ENCODE data around the gene KIF21B.
A peak's percentile ranks its signal among the peaks of the same experiment; 100 is the strongest.

The KIF21B gene

GRCh38 chr1:201042779-201043461, 19.4 kb upstream of the KIF21B start:
- DNase-seq (ENCODE audit: low read depth) = peak; percentile 26

GRCh38 chr1:201041011-201041410, 17.5 kb upstream of the KIF21B start:
- DNase-seq (ENCODE audit: low read depth) = no peak

- no peak for DNase-seq (ENCODE audit: low read depth)
Observed at GRCh38 chr1:201039876-201040275, 16.4 kb upstream of the KIF21B start.

- DNase-seq (ENCODE audit: low read depth) = no peak
Observed at GRCh38 chr1:201039418-201039817, 15.9 kb upstream of the KIF21B start.

- no peak for DNase-seq (ENCODE audit: low read depth)
Observed at GRCh38 chr1:201038186-201038876, 14.8 kb upstream of the KIF21B start.

- no peak for DNase-seq (ENCODE audit: low read depth)
Observed at GRCh38 chr1:201036188-201036842, 12.8 kb upstream of the KIF21B start.

GRCh38 chr1:201034671-201035070, 11.2 kb upstream of the KIF21B start:
- no peak for DNase-seq (ENCODE audit: low read depth)

GRCh38 chr1:201032408-201032807, 8.9 kb upstream of the KIF21B start:
- no peak for DNase-seq (ENCODE audit: low read depth)

- no peak for DNase-seq (ENCODE audit: low read depth)
Observed at GRCh38 chr1:201028461-201028889, 5.0 kb upstream of the KIF21B start.

GRCh38 chr1:201026836-201027235, 3.3 kb upstream of the KIF21B start:
- no peak for DNase-seq (ENCODE audit: low read depth)

GRCh38 chr1:201026234-201026633, 2.7 kb upstream of the KIF21B start:
- DNase-seq (ENCODE audit: low read depth) = no peak

GRCh38 chr1:201025571-201026002, 2.1 kb upstream of the KIF21B start:
- no peak for DNase-seq (ENCODE audit: low read depth)

- no peak for DNase-seq (ENCODE audit: low read depth)
Observed at GRCh38 chr1:201024625-201024998, 1.1 kb upstream of the KIF21B start.

GRCh38 chr1:201023920-201024624, 558 bp upstream of the KIF21B start:
- DNase-seq (ENCODE audit: low read depth) = no peak

- no peak for DNase-seq (ENCODE audit: low read depth)
Observed at GRCh38 chr1:201022820-201023516, 546 bp downstream of the KIF21B start.

GRCh38 chr1:201022493-201022819, 1.1 kb downstream of the KIF21B start:
- DNase-seq (ENCODE audit: low read depth) = no peak

- DNase-seq (ENCODE audit: low read depth) = no peak
Observed at GRCh38 chr1:201021630-201022492, 1.7 kb downstream of the KIF21B start.

GRCh38 chr1:201020721-201021629, 2.5 kb downstream of the KIF21B start:
- DNase-seq (ENCODE audit: low read depth) = no peak

GRCh38 chr1:201020040-201020591, 3.4 kb downstream of the KIF21B start:
- DNase-seq (ENCODE audit: low read depth) = no peak
